M059J (cell line): Measurements from ENCODE around the gene BAZ2B. TPM values are rescaled to one million over a fixed set of nuclear protein-coding genes. Genes with fewer than 3 reads are reported as not detected.

Experiments
- total RNA-seq: library from RNA; depleted of rRNA; stranded (reverse); fragments of >200 nt; shearing (Covaris generic); gene quantifications from 2 replicates; pipeline ENCODE4 v1.2.3, GENCODE V29; 2014; rRNA removed

The BAZ2B gene
- total RNA-seq, 1 experiment from 2014 or later, result 20.9 TPM

Other genes starting within 250 kb of the BAZ2B start
- 81.7 and 114 TPM in 2 replicates for gene MARCHF7, start 96.0 kb upstream of the BAZ2B start, total RNA-seq
- 7.4 TPM in 2 replicates for gene CD302, start 181.7 kb upstream of the BAZ2B start, total RNA-seq